ENCODE results near the gene ASXL1.

- TF ChIP-seq CTCF (IDR thresholded peaks at IDR 0.05) (no peak), POLR2A (IDR thresholded peaks at IDR 0.05) (no peak)
Measured at GRCh38 chr20:32429343-32429742, 71.2 kb downstream of the ASXL1 start.

All from stomach (tissue), 4 donors.